Muscle of leg (tissue), 11 donors: ENCODE measurements around the gene IL18BP. TPM values are rescaled to one million over a fixed set of nuclear protein-coding genes. Genes with fewer than 3 reads are reported as not detected.

Source experiments
- DNase-seq: peaks from one replicate; pipeline ENCODE4 v3.0.0; 2013
- H3K27ac ChIP-seq: one replicate; pipeline ENCODE4 v1.5.1; 2013; ENCODE audit warnings: mild to moderate bottlenecking, low read length, control low read depth
- H3K27me3 ChIP-seq: one replicate; pipeline ENCODE4 v1.6.1; 2013; ENCODE audit warnings: low read length; ENCODE audit not compliant: control insufficient read depth, insufficient read depth
- H3K36me3 ChIP-seq: one replicate; pipeline ENCODE4 v1.6.1; 2013; ENCODE audit warnings: low read length; ENCODE audit not compliant: control insufficient read depth, insufficient read depth
- H3K4me1 ChIP-seq: one replicate; pipeline ENCODE4 v1.6.1; 2013; ENCODE audit warnings: low read length; ENCODE audit not compliant: control insufficient read depth, insufficient read depth
- H3K4me3 ChIP-seq: one replicate; pipeline ENCODE4 v1.5.1; 2013; ENCODE audit warnings: low read length, control low read depth
- H3K9me3 ChIP-seq: replicated peaks from 2 replicates; pipeline ENCODE4 v1.6.1; 2013; ENCODE audit warnings: low read depth, low read length; ENCODE audit not compliant: control insufficient read depth
- WGBS: methylation state at CpG from one replicate; pipeline ENCODE4 v1.1.5; 2013; ENCODE audit warnings: missing lambda C conversion rate; ENCODE audit not compliant: insufficient coverage; 5-methylcytosine and 5-hydroxymethylcytosine counted together
- polyA plus RNA-seq, 8 donors: library from polyadenylated mRNA; unstranded; fragments of 120-200 nt; gene quantifications; one replicate each; pipeline versions ENCODE4 v1.2.1 to v1.2.3, GENCODE V29; 2013; ENCODE audit warnings: inconsistent platforms in 1 of 8, low replicate concordance in 1 of 8; ENCODE audit not compliant: insufficient read length in 8 of 8, insufficient read depth in 1 of 8
- total RNA-seq: library from RNA; stranded (reverse); fragments of 120-200 nt; gene quantifications from one replicate; pipeline ENCODE4 v1.2.4, GENCODE V29; 2013

IL18BP gene
- total and polyA plus RNA-seq, 9 donors, result 2.5 to 11.0 (median 6.4) TPM

DNA sequence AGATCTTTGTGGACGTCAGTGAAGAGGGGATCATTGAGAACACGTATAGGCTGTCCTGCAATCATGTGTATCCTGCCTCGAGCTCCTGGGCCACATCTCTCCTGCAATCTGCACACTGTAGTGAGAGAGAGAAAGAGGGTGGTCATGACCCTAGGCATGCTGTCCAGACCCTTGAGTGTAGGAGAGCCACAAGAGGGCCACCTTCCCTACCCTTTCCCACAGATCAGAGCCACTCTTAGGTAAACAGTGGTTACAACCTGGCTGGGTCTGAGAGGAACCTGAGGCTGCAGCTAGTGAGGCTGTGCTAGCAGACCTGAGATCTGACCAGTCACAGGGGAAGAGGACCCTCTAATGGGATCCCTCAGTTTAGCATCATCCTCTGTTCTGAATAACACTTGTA lies 3.9 kb upstream of the IL18BP start:
- H3K4me1 ChIP-seq, result peaks cover 24% of the 10 kb centered on the region
- no peaks in the 10 kb centered on the region for H3K9me3 ChIP-seq
- no peak overlapping the region for H3K27ac ChIP-seq
- DNase-seq, result no peak
- H3K4me3 ChIP-seq, result no peak overlapping the region
- no peaks in the 10 kb centered on the region for H3K27me3 ChIP-seq
- peaks cover 49% of the 10 kb centered on the region for H3K36me3 ChIP-seq
- no CpG with 5 or more reads among the region's 3 CpGs for WGBS

DNA sequence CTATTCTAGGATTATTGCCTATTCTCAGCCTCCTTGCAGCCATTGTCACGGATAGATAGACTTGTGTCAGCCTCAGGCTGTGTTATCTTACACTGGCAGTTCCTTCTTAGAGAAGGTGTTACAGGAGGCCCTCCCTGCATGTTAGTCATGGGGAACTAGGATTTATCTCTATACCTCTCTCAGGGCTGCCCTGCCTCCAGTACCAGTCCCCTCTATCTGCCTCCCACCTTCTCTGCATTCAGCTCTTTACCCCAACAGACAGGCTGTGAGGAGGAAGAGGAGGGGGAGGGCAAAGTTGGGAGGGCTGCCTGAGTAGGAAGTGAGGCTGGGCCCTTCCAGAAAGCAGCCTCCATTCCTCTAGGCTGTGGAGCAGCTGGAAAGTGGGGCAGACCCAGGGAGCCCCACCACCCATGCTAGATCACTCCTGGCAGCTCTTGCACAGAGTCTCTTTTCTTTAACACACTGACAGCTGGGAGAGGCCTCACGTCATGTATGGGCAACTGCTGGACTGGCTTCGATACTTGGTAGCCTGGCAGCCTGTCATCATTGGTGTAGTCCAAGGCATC lies 2.9 kb upstream of the IL18BP start:
- Histone ChIP-seq H3K4me3 (no peak overlapping the region), H3K27me3 (no peaks in the 10 kb centered on the region), H3K4me1 (peaks cover 31% of the 10 kb centered on the region), H3K9me3 (no peaks in the 10 kb centered on the region), H3K27ac (peak overlapping the region; percentile 42), H3K36me3 (peaks cover 49% of the 10 kb centered on the region)
- no CpG with 5 or more reads among the region's 3 CpGs for WGBS
- DNase-seq, result no peak

DNA sequence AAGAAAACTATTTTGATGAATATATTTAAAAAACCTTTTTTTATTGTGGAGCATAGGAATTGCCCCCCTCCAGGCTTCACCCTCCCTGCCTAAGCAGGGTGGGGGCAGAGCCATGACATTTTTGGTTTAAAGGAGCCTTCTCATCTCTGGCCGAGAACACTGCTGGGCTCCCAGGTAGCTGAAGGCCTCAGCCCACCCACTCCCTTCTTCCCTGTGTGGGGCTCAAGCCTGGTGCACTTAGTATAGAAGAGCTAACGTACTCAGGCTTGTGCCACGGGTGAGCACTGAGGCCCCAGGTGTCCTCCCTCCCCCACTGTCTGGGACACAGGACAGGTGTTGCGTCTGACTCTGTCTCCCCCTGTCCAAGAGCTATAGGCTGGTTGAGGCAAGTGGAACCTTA lies 2.2 kb upstream of the IL18BP start:
- WGBS, result 100% methylated on average over 1 of the region's 4 CpGs
- Histone ChIP-seq H3K27ac (peak overlapping the region; percentile 20), H3K9me3 (no peaks in the 10 kb centered on the region), H3K4me1 (peaks cover 38% of the 10 kb centered on the region), H3K36me3 (peaks cover 54% of the 10 kb centered on the region), H3K27me3 (no peaks in the 10 kb centered on the region), H3K4me3 (no peak overlapping the region)
- DNase-seq, result no peak

DNA sequence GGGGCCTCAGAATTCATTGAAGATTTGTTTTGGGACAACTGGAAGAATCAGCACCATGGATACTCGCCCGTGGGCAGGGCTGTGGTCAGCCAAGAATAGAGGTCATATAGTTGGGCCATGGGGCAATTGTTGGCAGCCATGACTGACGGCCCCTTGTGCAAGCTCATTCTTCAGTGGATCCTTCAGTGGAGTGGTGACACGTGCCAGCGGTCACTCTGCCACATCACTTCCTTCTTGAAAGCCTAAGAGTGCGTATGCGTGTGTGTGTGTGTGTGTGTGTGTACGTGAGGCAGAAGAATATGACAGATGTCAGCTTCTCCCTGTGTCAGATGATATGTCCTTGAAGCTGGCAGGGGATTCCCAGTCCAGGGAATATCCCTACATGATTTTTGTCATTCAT lies 1.8 kb upstream of the IL18BP start:
- Histone ChIP-seq H3K27ac (no peak overlapping the region), H3K36me3 (peaks cover 57% of the 10 kb centered on the region), H3K9me3 (no peaks in the 10 kb centered on the region), H3K4me1 (peaks cover 43% of the 10 kb centered on the region), H3K4me3 (no peak overlapping the region), H3K27me3 (no peaks in the 10 kb centered on the region)
- WGBS, result 88% methylated on average over 3 of the region's 8 CpGs
- DNase-seq, result peak; percentile 64

DNA sequence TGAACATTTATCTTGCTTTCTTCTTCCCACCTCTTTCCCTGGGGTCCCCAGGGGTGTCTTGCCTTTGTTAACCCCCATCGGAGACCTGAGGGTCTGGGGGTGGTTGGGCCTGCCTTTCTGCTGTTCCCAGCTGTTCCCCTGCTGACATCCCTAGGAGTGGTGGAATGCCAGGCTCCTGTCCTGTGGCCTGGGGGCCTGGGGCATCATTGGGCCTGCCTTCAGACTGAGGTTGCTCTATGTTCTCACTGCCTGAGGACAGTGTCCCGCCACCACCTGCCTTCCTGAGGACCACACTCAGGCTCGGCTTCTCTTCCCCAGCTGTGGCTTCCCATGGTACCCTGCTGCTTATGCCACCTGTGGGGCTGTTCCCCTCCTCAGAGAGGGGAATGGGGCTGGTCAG lies 1.1 kb upstream of the IL18BP start:
- no peak for DNase-seq
- H3K36me3 ChIP-seq, result peaks cover 62% of the 10 kb centered on the region
- no peaks in the 10 kb centered on the region for H3K27me3 ChIP-seq
- no peak overlapping the region for H3K27ac ChIP-seq
- no peaks in the 10 kb centered on the region for H3K9me3 ChIP-seq
- H3K4me1 ChIP-seq, result peaks cover 49% of the 10 kb centered on the region
- no peak overlapping the region for H3K4me3 ChIP-seq
- WGBS, result no CpG with 5 or more reads among the region's 3 CpGs

DNA sequence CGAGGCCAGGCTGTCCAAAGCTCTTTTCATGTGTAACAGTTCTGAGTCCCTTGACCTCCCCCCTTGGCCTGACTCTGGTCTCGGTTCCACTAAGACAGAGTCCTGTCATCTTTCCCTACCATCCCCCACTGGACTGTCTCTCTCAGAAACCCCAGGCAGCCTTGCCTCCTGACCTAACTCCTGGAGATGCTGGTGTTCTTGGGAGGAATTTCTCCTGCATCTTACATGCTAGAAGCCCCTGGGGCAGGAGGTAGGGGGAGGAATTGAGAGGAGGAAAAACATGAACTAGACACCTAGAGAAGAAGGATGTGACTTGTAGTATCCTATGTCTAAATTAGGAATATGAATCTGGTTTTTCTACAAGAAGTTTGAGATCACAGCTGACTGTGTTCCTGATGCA lies 648 bp upstream of the IL18BP start:
- Histone ChIP-seq H3K36me3 (peaks cover 67% of the 10 kb centered on the region), H3K27ac (no peak overlapping the region), H3K27me3 (no peaks in the 10 kb centered on the region), H3K4me3 (no peak overlapping the region), H3K4me1 (peaks cover 53% of the 10 kb centered on the region), H3K9me3 (no peaks in the 10 kb centered on the region)
- DNase-seq, result no peak
- 100% methylated on average over 1 of the region's 2 CpGs for WGBS

DNA sequence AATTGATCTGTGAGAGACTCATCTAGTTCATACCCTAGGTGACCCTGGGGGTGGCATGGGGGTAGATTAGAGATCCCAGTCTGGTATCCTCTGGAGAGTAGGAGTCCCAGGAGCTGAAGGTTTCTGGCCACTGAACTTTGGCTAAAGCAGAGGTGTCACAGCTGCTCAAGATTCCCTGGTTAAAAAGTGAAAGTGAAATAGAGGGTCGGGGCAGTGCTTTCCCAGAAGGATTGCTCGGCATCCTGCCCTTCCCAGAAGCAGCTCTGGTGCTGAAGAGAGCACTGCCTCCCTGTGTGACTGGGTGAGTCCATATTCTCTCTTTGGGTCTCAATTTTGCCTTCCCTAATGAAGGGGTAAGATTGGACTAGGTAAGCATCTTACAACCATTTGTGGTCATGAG lies 653 bp downstream of the IL18BP start:
- H3K9me3 ChIP-seq, result no peaks in the 10 kb centered on the region
- no peaks in the 10 kb centered on the region for H3K27me3 ChIP-seq
- H3K4me3 ChIP-seq, result no peak overlapping the region
- no peak for DNase-seq
- H3K36me3 ChIP-seq, result peaks cover 76% of the 10 kb centered on the region
- H3K27ac ChIP-seq, result peak overlapping the region; percentile 55
- H3K4me1 ChIP-seq, result peaks cover 56% of the 10 kb centered on the region
- 12% methylated on average over 2 of the region's 2 CpGs for WGBS

DNA sequence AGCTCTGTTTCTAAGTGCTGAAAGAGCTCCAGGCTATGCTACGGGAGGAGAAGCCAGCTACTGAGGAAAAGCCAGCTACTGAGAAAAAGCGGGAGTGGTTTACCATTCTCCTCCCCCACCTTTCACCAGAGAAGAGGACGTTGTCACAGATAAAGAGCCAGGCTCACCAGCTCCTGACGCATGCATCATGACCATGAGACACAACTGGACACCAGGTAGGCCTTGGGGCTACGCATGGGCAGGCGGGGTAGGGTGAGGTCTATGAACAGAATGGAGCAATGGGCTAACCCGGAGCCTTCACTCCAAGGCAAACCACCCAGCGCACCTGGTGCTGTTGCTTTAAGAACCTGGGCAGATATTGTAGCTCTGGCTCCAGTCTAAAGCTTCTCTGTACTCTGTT lies 1.1 kb downstream of the IL18BP start:
- DNase-seq, result no peak
- Histone ChIP-seq H3K36me3 (peaks cover 79% of the 10 kb centered on the region), H3K27me3 (no peaks in the 10 kb centered on the region), H3K4me3 (no peak overlapping the region), H3K27ac (peak overlapping the region; percentile 55), H3K4me1 (peaks cover 56% of the 10 kb centered on the region), H3K9me3 (no peaks in the 10 kb centered on the region)
- WGBS, result no CpG with 5 or more reads among the region's 8 CpGs

DNA sequence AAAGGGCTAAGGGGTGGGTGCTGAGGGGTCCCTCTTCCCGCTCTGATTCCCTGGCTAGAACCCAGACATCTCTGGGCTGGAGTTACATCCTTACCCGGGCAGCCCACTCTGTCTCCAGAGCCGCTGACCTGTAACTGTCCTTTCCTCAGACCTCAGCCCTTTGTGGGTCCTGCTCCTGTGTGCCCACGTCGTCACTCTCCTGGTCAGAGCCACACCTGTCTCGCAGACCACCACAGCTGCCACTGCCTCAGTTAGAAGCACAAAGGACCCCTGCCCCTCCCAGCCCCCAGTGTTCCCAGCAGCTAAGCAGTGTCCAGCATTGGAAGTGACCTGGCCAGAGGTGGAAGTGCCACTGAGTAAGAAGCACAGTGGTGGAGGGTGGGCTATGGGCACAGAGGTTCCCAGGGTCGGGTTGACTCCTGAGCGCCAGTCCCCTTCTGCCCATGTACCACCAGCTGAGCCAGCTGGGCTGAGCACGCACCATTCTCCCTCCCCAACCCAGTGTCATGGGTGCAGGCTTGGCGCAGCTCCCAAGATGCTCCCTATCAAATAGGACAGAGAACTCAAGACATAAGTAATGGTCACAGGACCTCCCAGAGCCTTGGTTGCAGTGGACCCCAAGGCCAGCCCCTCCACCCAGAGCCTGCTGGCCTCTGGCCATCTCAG lies 1.6 kb downstream of the IL18BP start:
- WGBS, result 79% methylated on average over 8 of the region's 10 CpGs
- Histone ChIP-seq H3K36me3 (peaks cover 80% of the 10 kb centered on the region), H3K27me3 (no peaks in the 10 kb centered on the region), H3K4me3 (no peak overlapping the region), H3K9me3 (no peaks in the 10 kb centered on the region), H3K27ac (no peak overlapping the region), H3K4me1 (peaks cover 60% of the 10 kb centered on the region)
- DNase-seq, result no peak

DNA sequence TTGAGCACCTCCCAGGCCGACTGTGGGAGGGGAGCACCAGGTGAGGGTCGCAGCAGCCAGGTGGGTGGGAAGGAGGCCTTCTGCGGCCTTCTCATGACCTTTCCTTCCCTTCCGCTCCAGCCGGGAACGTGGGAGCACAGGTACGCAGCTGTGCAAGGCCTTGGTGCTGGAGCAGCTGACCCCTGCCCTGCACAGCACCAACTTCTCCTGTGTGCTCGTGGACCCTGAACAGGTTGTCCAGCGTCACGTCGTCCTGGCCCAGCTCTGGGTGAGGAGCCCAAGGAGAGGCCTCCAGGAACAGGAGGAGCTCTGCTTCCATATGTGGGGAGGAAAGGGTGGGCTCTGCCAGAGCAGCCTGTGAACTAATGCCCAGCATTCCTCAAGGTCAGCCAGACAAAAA lies 2.6 kb downstream of the IL18BP start:
- DNase-seq, result no peak
- Histone ChIP-seq H3K9me3 (no peaks in the 10 kb centered on the region), H3K27ac (peak overlapping the region; percentile 72), H3K4me3 (no peak overlapping the region), H3K27me3 (no peaks in the 10 kb centered on the region), H3K4me1 (peaks cover 58% of the 10 kb centered on the region), H3K36me3 (peaks cover 81% of the 10 kb centered on the region)
- 59% methylated on average over 3 of the region's 11 CpGs for WGBS
